Measurements from ENCODE around the gene CRHR2.

The CRHR2 gene

DNA sequence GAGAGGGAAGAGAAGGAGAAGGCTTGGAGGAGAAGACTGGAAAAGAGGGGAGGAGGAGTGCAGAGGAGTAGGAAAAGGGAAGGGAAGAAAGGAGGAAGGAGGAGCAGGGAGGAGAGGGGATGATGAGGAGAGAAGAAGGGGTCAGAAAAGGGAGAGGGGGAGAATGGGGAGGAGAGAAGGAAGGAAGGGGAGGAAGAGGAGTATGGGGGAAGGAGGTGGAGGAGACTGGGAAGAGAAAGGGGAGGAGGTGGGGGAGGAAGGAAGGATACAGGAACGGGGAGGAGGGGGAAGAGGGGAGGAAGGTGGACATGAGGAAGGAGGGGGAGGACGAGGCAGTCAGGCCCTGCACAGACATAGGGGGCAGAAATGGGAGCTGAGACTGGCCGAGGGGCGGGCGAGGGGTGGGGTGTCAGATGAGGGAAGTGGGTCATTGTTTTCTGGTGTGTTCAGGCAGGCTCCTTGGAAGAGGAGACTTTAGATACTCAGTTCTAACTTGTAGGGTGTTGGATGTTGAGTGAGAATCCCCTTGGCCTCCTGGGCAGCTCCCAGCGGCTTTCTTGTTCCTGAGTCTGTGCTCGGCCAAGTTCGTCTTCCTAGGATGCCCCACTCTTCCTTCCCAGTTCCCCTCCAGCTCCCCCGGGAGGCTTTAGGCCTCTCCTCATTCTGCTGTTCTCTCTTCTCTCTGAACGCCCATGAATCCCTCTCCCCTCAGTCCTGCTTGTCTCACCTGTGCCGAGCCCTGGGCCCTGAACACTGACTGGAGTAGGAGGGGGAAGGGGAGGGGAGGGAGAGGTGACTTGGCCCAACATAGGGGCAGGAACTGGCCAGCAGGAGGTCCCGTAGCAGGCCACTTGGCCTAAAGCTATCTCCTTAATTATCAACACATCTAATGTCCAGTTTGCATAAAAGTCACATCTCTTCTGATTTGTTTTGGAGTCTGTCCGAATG, 12.8 kb upstream of the CRHR2 start:
- no peaks in the 10 kb centered on the region for H3K4me1 ChIP-seq (ENCODE audit: control insufficient read depth in 1 of 2, insufficient read depth in 1 of 2, low read depth in 1 of 2, low read length in 1 of 2)
- H3K36me3 ChIP-seq, result no peaks in the 10 kb centered on the region
- no peak overlapping the region for H3K4me3 ChIP-seq (ENCODE audit: low read depth in 1 of 2, low read length in 1 of 2)
- H3K27ac ChIP-seq, result no peak overlapping the region
- TF ChIP-seq CTCF (IDR thresholded peaks at IDR 0.05), result no peak
- no peaks in the 10 kb centered on the region for H3K27me3 ChIP-seq
- H3K9me3 ChIP-seq, result no peaks in the 10 kb centered on the region

DNA sequence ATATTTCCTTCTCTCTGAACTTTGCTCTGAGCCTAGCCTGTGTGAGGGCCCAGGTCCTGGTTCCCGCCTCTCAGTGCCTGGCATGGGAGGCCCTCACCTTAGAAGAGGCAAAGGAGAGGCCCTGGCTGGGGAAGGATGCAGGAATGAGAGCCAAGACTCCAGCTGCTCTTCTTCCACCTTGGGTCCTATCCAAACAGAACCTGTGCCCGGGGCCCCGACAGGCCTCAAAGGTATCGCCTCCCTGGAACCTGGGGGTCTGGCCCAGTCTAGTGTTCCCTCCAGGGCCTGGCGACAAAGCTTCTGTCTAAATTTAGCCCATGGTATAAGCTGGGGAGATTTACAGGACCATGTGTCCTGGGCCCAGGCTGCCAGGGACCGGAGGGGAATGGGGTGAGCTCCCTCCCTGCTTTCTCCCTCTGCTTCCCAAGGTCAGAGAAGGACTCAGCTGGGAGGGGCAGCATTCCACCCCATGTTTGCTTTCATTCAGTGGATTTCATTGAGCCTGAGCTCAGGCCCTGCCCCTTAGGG, 12.0 kb upstream of the CRHR2 start:
- no peaks in the 10 kb centered on the region for H3K27me3 ChIP-seq
- H3K9me3 ChIP-seq, result no peaks in the 10 kb centered on the region
- H3K36me3 ChIP-seq, result no peaks in the 10 kb centered on the region
- no peak overlapping the region for H3K4me3 ChIP-seq (ENCODE audit: low read depth in 1 of 2, low read length in 1 of 2)
- H3K27ac ChIP-seq, result no peak overlapping the region
- no peaks in the 10 kb centered on the region for H3K4me1 ChIP-seq (ENCODE audit: control insufficient read depth in 1 of 2, insufficient read depth in 1 of 2, low read depth in 1 of 2, low read length in 1 of 2)
- no peak for TF ChIP-seq CTCF (IDR thresholded peaks at IDR 0.05)

DNA sequence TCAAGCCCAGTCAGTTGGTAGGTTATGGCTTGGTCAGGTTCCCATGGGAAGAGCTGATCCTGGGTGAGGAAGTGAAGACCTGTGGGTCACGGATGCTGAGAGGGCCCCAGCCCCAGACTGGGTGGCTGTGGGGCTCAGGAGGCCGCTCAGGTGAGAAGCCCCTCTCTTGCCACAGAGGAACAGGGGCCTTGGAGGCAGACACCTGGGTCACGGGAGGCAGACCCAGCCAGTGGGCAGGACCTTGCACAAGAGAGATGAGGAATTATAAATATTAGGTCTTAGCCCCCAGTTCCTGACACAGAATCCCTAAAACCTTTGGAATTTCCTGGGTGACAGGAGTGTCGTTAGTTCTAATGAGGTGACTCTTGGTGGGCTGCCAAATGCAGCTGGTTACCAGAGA, 10.6 kb upstream of the CRHR2 start:
- Histone ChIP-seq H3K4me3 (ENCODE audit: low read depth in 1 of 2, low read length in 1 of 2) (no peak overlapping the region), H3K36me3 (no peaks in the 10 kb centered on the region), H3K27ac (no peak overlapping the region), H3K9me3 (no peaks in the 10 kb centered on the region), H3K4me1 (ENCODE audit: control insufficient read depth in 1 of 2, insufficient read depth in 1 of 2, low read depth in 1 of 2, low read length in 1 of 2) (no peaks in the 10 kb centered on the region), H3K27me3 (no peaks in the 10 kb centered on the region)
- TF ChIP-seq CTCF (IDR thresholded peaks at IDR 0.05), result no peak

DNA sequence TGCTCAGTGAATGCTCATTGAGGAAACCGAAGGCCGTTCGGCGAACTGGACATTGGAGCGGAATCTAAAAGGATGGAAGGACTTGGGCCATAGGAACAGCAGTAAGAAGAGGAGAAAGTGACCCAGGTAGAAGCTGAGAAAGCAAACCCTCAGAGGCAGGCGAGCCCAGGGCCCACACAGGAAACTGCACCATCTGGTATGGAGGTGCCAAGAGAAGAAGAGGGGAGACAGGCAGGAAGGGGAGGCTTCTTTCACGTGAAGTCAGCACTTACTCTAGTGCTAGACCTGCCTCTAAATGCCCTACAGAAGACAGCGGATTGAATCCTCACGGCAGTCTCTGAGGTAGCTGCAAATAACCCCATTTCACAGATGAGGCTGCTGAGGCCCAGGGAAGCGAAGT, 10.2 kb upstream of the CRHR2 start:
- TF ChIP-seq CTCF (IDR thresholded peaks at IDR 0.05), result no peak
- Histone ChIP-seq H3K36me3 (no peaks in the 10 kb centered on the region), H3K27ac (no peak overlapping the region), H3K9me3 (no peaks in the 10 kb centered on the region), H3K4me3 (ENCODE audit: low read depth in 1 of 2, low read length in 1 of 2) (no peak overlapping the region), H3K4me1 (ENCODE audit: control insufficient read depth in 1 of 2, insufficient read depth in 1 of 2, low read depth in 1 of 2, low read length in 1 of 2) (no peaks in the 10 kb centered on the region), H3K27me3 (no peaks in the 10 kb centered on the region)

- H3K36me3 ChIP-seq, result no peaks in the 10 kb centered on the region
- H3K4me1 ChIP-seq (ENCODE audit: control insufficient read depth in 1 of 2, insufficient read depth in 1 of 2, low read depth in 1 of 2, low read length in 1 of 2), result no peaks in the 10 kb centered on the region
- TF ChIP-seq CTCF (IDR thresholded peaks at IDR 0.05), result no peak
- H3K27me3 ChIP-seq, result peaks cover 14% of the 10 kb centered on the region
- H3K4me3 ChIP-seq (ENCODE audit: low read depth in 1 of 2, low read length in 1 of 2), result no peak overlapping the region
- H3K9me3 ChIP-seq, result no peaks in the 10 kb centered on the region
- no peak overlapping the region for H3K27ac ChIP-seq
Measured at GRCh38 chr7:30690011-30690410, 7.8 kb upstream of the CRHR2 start.

Measured in neutrophil (primary cell).